GM12892 (cell line): ENCODE results near the gene DOCK1.

Experiments
- POLR2A ChIP-seq: IDR thresholded peaks from 2 replicates; pipeline ENCODE4 v1.6.1; 2011; ENCODE audit warnings: low read depth, low read length, control low read depth
- POLR2AphosphoS5 ChIP-seq: IDR thresholded peaks from 2 replicates; pipeline ENCODE4 v1.6.1; 2011; ENCODE audit warnings: low read depth, low read length, control low read depth

- TF ChIP-seq POLR2A, result no peak
- no peak for TF ChIP-seq POLR2AphosphoS5
These were observed 426.5 kb downstream of the DOCK1 start for GRCh38 chr10:127331696-127332095.
